Smooth muscle cell (in vitro differentiated cells): ENCODE measurements around the gene PRR18. TPM values are rescaled to one million over a fixed set of nuclear protein-coding genes. Genes with fewer than 3 reads are reported as not detected.

Source experiments
- DNase-seq: peaks from one replicate; lab custom pipeline; 2025; ENCODE audit not compliant: unreplicated experiment; lab: John Stamatoyannopoulos, UW
- H2AFZ ChIP-seq: fragments of 200-600 bp; sonication (generic); 2 replicates; pipeline ENCODE4 v1.6.0; 2016; ENCODE audit warnings: antibody characterized with exemption, low read depth, mild to moderate bottlenecking
- H3F3A ChIP-seq: fragments of 200-600 bp; sonication (generic); 2 replicates; pipeline ENCODE4 v1.6.0; 2017; ENCODE audit warnings: antibody characterized with exemption, low read depth
- H3K27ac ChIP-seq: fragments of 200-600 bp; sonication (generic); 2 replicates; pipeline ENCODE4 v1.5.1; 2016; ENCODE audit warnings: low read depth, mild to moderate bottlenecking
- H3K27me3 ChIP-seq: fragments of 200-600 bp; sonication (generic); 2 replicates; pipeline ENCODE4 v1.6.1; 2016; ENCODE audit warnings: low read depth, mild to moderate bottlenecking
- H3K36me3 ChIP-seq: fragments of 200-600 bp; sonication (generic); 2 replicates; pipeline ENCODE4 v1.5.1; 2016; ENCODE audit warnings: low read depth
- H3K4me1 ChIP-seq: fragments of 200-600 bp; sonication (generic); 2 replicates; pipeline ENCODE4 v1.5.1; 2016; ENCODE audit warnings: low read depth
- H3K4me2 ChIP-seq: fragments of 200-600 bp; sonication (generic); 2 replicates; pipeline ENCODE4 v1.6.0; 2016; ENCODE audit warnings: mild to moderate bottlenecking
- H3K4me3 ChIP-seq: fragments of 200-600 bp; sonication (generic); 2 replicates; pipeline ENCODE4 v1.5.1; 2016; ENCODE audit warnings: mild to moderate bottlenecking
- H3K79me2 ChIP-seq: fragments of 200-600 bp; sonication (generic); 2 replicates; pipeline ENCODE4 v1.6.0; 2016; ENCODE audit warnings: low read depth, mild to moderate bottlenecking
- H3K9ac ChIP-seq: fragments of 200-600 bp; sonication (generic); 2 replicates; pipeline ENCODE4 v1.6.0; 2016; ENCODE audit warnings: low read depth
- H3K9me3 ChIP-seq: fragments of 200-600 bp; sonication (generic); replicated peaks from 2 replicates; pipeline ENCODE4 v1.5.1; 2016; ENCODE audit warnings: low read depth
- H4K20me1 ChIP-seq: fragments of 200-600 bp; sonication (generic); 2 replicates; pipeline ENCODE4 v1.6.0; 2016; ENCODE audit warnings: low read depth
- WGBS: methylation state at CpG from one replicate; pipeline ENCODE4 v1.1.7; 2016; ENCODE audit warnings: low lambda C conversion rate; 5-methylcytosine and 5-hydroxymethylcytosine counted together
- polyA plus RNA-seq: library from polyadenylated mRNA; unstranded; fragments of >200 nt; fragmentation: Nextera tagmentation; extraction: Ambion mirVana; gene quantifications from 2 replicates; pipeline ENCODE4 v1.2.1, GENCODE V29; 2016
- total RNA-seq: library from RNA; depleted of rRNA; stranded (reverse); fragments of >200 nt; gene quantifications from 2 replicates; pipeline ENCODE4 v1.2.3, GENCODE V29; 2014
- TF ChIP-seq, protein P1 (sequence below): fragments of 200-600 bp; sonication (generic); IDR thresholded peaks from 2 replicates; pipeline ENCODE4 v1.5.1; 2017; ENCODE audit warnings: borderline replicate concordance, mild to moderate bottlenecking, antibody characterized with exemption; ENCODE audit not compliant: insufficient read depth, poor library complexity, severe bottlenecking

The PRR18 gene
- total and polyA plus RNA-seq, 2 experiments from 2014 or later: not detected

DNA sequence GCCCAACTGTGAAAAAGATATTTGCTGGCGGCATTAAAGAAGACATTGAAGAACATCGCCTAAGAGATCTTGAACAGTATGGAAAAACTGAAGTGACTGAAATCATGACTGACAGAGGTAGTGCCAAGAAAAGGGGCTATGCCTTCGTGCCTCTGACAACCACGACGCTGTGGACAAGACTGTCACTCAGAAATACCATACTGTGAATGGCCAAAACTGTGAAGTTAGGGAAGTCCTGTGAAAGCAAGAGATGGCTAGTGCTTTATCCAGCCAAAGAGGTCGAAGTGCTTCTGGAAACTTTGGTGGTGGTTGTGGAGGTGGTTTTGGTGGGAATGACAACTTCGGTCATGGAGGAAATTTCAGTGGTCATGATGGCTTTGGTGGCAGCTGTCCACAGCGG lies 26.7 kb upstream of the PRR18 start:
- no peak overlapping the region for H3K27ac ChIP-seq
- H3F3A ChIP-seq: no peaks in the 10 kb centered on the region
- no peak overlapping the region for H3K4me3 ChIP-seq
- H3K36me3 ChIP-seq: no peaks in the 10 kb centered on the region
- H3K9ac ChIP-seq: no peak overlapping the region
- H3K4me2 ChIP-seq: no peak overlapping the region
- TF ChIP-seq, protein P1, sequence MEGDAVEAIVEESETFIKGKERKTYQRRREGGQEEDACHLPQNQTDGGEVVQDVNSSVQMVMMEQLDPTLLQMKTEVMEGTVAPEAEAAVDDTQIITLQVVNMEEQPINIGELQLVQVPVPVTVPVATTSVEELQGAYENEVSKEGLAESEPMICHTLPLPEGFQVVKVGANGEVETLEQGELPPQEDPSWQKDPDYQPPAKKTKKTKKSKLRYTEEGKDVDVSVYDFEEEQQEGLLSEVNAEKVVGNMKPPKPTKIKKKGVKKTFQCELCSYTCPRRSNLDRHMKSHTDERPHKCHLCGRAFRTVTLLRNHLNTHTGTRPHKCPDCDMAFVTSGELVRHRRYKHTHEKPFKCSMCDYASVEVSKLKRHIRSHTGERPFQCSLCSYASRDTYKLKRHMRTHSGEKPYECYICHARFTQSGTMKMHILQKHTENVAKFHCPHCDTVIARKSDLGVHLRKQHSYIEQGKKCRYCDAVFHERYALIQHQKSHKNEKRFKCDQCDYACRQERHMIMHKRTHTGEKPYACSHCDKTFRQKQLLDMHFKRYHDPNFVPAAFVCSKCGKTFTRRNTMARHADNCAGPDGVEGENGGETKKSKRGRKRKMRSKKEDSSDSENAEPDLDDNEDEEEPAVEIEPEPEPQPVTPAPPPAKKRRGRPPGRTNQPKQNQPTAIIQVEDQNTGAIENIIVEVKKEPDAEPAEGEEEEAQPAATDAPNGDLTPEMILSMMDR: no peak
- DNase-seq: no peak
- no peaks in the 10 kb centered on the region for H3K9me3 ChIP-seq
- peaks cover 13% of the 10 kb centered on the region for H3K4me1 ChIP-seq
- H3K27me3 ChIP-seq: no peaks in the 10 kb centered on the region
- H4K20me1 ChIP-seq: peaks cover 100% of the 10 kb centered on the region
- 99% methylated on average over 8 of the region's 8 CpGs for WGBS
- H3K79me2 ChIP-seq: peaks cover 80% of the 10 kb centered on the region
- H2AFZ ChIP-seq: no peak overlapping the region

DNA sequence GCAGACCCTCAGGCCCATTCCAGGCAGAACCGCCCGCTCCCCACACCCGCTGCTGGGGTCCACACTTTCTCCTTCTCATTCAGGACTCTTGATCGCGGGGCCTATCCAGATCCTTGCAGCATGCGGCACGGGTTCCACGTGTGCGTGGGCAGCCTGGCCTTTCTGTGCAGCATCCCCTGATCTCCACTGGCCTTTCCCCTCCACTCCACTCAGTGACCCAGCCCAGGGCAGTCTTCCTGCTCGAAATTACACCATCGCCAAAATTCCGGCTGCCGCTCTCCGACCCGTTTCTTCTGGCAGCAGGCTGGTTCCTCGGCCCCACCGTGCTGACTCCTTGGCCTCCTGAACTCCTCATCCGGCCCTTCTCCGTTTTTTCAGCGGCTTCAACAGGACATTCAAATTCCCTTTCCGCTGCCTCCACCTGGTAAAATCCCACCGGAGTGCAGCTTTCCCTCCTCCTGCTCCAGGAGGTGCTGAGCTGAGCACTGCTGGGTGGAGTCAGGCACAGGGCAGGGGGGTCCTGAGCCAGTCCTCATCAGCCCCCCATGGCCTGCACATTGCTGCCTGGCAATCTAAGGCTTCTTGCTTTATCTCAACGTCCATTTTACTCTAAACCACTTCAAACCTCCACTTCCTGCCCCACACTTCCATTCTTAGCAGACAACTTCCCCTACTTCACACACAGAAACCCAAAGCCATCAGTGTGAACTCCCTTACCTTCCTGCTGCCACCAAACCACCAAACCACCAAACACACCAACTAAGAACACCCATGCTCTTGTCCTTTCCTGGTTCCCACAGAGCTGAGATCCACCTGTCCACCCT lies 25.2 kb upstream of the PRR18 start:
- Histone ChIP-seq H3K27me3 (no peaks in the 10 kb centered on the region), H3F3A (no peaks in the 10 kb centered on the region), H3K4me3 (no peak overlapping the region), H3K9ac (no peak overlapping the region), H3K4me2 (no peak overlapping the region), H3K9me3 (no peaks in the 10 kb centered on the region), H3K79me2 (peaks cover 72% of the 10 kb centered on the region), H3K36me3 (no peaks in the 10 kb centered on the region), H3K27ac (no peak overlapping the region), H4K20me1 (peaks cover 100% of the 10 kb centered on the region), H2AFZ (no peak overlapping the region), H3K4me1 (peaks cover 13% of the 10 kb centered on the region)
- TF ChIP-seq, protein P1: no peak
- no peak for DNase-seq
- WGBS: 90% methylated on average over 23 of the region's 23 CpGs

DNA sequence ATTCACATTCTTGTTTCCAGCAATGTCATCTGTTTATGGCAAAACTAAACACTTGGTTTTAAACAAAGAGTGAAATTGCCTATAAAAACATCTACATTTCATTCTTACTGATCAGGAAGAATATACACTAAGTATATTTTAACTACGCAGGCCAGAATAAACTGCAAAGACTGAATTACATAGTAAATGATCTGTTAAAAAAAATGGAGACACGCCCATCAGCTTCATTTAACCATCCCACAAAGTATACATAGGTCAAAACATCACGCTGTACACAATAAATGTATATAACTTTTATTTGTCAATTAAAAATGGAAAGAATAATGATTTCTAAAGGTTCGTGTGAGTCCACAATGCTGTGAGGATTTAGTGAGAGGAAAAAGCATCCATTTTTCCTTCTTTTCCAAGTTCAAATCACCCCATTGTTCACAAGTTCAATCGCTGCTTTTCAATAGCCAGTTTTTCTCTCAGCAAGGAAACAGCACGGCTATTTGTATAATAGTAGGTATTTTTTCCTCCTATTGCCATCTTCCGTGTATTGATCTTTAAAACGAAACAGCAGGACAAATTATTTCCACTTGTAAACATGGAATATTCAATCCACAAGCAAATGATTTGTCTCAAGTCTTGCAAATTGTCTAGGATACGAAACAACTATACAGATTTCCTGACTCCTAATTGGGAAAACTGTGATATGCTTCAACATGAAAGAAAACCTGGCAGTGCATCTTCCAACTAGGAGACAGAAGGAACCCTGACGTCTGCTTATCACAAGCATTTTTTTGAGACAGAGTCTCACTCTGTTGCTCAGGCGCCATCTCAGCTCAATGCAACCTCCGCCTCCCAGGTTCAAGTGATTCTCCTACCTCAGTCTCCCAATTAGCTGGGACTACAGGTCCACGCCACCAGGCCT lies 23.6 kb upstream of the PRR18 start:
- no peaks in the 10 kb centered on the region for H3K36me3 ChIP-seq
- 92% methylated on average over 13 of the region's 13 CpGs for WGBS
- TF ChIP-seq, protein P1: no peak
- peak overlapping the region; percentile 34 for H3K9ac ChIP-seq
- no peak overlapping the region for H3K4me3 ChIP-seq
- H3K4me2 ChIP-seq: no peak overlapping the region
- peaks cover 13% of the 10 kb centered on the region for H3K4me1 ChIP-seq
- no peaks in the 10 kb centered on the region for H3F3A ChIP-seq
- DNase-seq: no peak
- no peak overlapping the region for H2AFZ ChIP-seq
- H3K9me3 ChIP-seq: no peaks in the 10 kb centered on the region
- peaks cover 74% of the 10 kb centered on the region for H3K79me2 ChIP-seq
- no peaks in the 10 kb centered on the region for H3K27me3 ChIP-seq
- peaks cover 100% of the 10 kb centered on the region for H4K20me1 ChIP-seq
- H3K27ac ChIP-seq: no peak overlapping the region
